AG09309 (cell line): ENCODE data around the gene PTGES3.

Experiments
- DNase-seq: peaks from one replicate; pipeline ENCODE4 v3.0.0-alpha.2; 2010; ENCODE audit warnings: low read depth
- H3K4me3 ChIP-seq: 2 replicates; pipeline ENCODE4 v1.5.1; 2011; ENCODE audit warnings: mild to moderate bottlenecking, low read depth, low read length, moderate library complexity; ENCODE audit not compliant: control insufficient read depth
- CTCF ChIP-seq: IDR thresholded peaks from 2 replicates; pipeline ENCODE4 v1.5.1; 2011; ENCODE audit warnings: mild to moderate bottlenecking, low read depth, low read length, inconsistent platforms; ENCODE audit not compliant: insufficient read depth, control insufficient read depth; ENCODE audit errors: missing control alignments

The PTGES3 gene

GRCh38 chr12:56634242-56634836 lies 53.7 kb downstream of the PTGES3 start:
- H3K4me3 ChIP-seq = peak overlapping the region; percentile 87
- DNase-seq = no peak
- TF ChIP-seq CTCF = no peak

- H3K4me3 ChIP-seq = peak overlapping the region; percentile 87
- no peak for TF ChIP-seq CTCF
Observed at GRCh38 chr12:56633468-56634241, 54.4 kb downstream of the PTGES3 start.

GRCh38 chr12:56632701-56633467 lies 55.2 kb downstream of the PTGES3 start:
- H3K4me3 ChIP-seq = peak overlapping the region; percentile 5
- no peak for TF ChIP-seq CTCF
- no peak for DNase-seq

More at GRCh38 chr12:56633468-56634241, 54.4 kb downstream of the PTGES3 start:
- no peak for DNase-seq

GRCh38 chr12:56631790-56632700 lies 56.0 kb downstream of the PTGES3 start:
- TF ChIP-seq CTCF = no peak
- H3K4me3 ChIP-seq = peak overlapping the region; percentile 1
- DNase-seq = no peak

- DNase-seq = peak; percentile 21
- no peak for TF ChIP-seq CTCF
- H3K4me3 ChIP-seq = peak within 1 kb of the TSS; percentile 62
Observed at GRCh38 chr12:56630180-56630632, 57.9 kb downstream of the PTGES3 start, which contains the start of gene BAZ2A. Gene BAZ2A (minus strand): TSS chr12:56630326. CDS start chr12:56617530, 12,796 bp downstream.
